Skin of body (tissue), 2 donors: ENCODE results near the gene PLA2G4F. TPM values are rescaled to one million over a fixed set of nuclear protein-coding genes. Genes with fewer than 3 reads are reported as not detected.
A peak's percentile ranks its signal among the peaks of the same experiment; 100 is the strongest.

ENCODE experiments used
- DNase-seq: peaks from one replicate; lab custom pipeline; 2025; lab: John Stamatoyannopoulos, UW
- total RNA-seq: library from RNA; depleted of rRNA; stranded (reverse); fragments of >200 nt; gene quantifications from one replicate; pipeline ENCODE4 v1.2.3, GENCODE V29; 2014

PLA2G4F gene
- total RNA-seq, 1 donor from 2014 or later, result 6.8 TPM

DNA sequence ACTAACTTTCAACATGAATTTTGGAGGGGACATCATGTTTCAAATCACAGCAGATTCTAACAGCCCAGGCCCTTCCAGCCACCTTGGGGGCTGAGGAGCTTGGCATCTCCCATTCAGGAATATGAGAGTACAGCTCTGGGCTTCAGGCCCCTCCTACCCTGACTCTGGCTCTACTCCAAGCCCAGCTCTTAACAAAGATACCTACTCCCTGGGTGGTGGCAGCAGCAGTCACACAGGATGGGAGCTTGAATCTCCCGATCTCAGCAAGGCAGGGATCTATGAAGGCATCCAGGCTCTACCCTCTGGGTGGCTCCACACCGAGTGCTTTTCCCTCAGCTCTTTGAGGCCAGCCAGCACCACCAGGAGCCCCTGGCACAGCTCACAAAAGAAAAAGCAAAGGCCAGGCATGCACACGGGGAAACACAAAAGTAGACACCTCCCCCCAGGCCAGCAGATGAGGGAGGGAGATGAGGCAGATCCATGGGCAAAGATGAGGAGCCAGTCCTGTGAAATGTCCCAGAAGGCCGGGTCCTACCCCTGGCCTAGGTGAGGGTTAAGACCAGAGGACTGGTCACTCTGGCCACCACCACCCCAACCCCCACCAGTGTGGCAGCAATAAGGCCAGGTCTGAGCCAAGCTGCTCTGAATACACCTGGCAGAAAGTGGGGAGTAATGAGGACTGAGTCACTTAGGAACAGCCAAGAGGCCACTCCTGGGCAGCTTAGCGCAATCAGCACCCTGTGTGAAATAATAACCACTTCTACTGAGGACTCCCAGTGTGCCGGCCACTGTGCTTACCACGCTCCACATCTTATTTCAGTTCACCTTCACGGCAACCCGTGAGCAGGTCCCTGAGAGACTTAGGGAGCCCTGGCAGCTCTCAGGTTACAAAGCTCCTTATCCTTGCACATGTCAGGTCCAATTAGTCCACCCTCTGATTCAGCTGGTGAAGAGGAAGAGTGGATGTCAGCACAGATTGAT lies 24.3 kb downstream of the PLA2G4F start:
- no peak for DNase-seq

GRCh38 chr15:42131006-42131405 lies 25.4 kb downstream of the PLA2G4F start:
- no peak for DNase-seq

DNA sequence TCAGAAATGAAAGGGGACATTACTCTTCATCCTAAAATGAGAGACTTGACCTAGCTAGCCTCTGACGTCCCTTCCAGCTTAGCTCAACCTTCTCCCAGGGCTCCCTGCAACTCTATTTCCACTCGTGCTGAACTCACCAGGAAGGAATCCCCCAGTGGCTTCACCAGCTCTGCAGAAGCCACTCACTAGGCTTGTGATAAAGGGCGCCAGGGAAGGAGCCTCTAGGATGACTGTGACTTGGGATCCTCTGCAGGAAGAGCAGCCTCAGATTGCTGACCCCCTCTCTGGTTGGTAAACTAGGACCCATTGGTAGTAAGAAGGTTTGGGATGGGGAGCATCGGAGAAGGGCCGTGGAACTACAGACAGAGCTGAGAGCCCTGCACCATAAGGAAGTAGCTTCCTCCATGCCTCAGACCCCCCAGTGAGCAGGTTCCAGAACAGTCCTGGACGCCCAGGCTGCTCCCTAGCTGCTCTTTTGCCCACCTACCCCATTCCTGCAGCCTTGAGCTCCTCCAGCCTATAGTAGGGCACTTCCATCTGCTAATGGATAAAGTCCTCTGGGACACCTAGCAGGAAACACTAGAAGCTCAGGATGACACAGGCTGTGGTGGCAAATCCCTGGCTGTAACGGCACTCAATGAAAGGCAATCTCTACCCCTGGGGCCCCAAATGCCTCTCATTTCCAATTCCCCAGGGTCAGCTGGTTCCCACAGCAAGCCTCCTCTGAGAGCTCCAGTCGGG lies 26.0 kb downstream of the PLA2G4F start:
- DNase-seq, result no peak

DNA sequence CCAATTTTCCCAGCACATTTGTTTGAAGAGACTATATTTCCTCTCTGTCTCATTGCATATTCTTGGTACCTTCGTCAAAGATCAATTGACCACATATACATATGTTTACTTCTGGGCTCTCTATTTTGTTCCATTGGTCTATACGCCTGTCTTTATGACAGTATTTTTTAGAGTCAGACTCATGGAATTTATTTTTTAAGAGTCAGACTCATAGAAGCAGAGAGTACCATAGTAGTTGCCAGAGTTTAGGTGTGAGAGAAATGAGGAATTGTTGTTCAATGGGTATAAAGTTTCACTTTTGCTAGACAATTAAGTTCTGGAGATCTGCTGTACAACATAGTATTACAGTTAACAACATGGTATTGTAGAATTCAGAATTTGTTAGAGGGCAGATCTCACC lies 27.1 kb downstream of the PLA2G4F start:
- DNase-seq, result no peak

- DNase-seq, result no peak
These were observed 28.0 kb downstream of the PLA2G4F start for GRCh38 chr15:42128476-42128875.

GRCh38 chr15:42123546-42123945 lies 32.9 kb downstream of the PLA2G4F start:
- DNase-seq, result no peak

- no peak for DNase-seq
These were observed 34.8 kb downstream of the PLA2G4F start for GRCh38 chr15:42121682-42122081.

- no peak for DNase-seq
These were observed 35.4 kb downstream of the PLA2G4F start for GRCh38 chr15:42121021-42121420.

GRCh38 chr15:42120285-42120684 lies 36.2 kb downstream of the PLA2G4F start:
- DNase-seq, result no peak

DNA sequence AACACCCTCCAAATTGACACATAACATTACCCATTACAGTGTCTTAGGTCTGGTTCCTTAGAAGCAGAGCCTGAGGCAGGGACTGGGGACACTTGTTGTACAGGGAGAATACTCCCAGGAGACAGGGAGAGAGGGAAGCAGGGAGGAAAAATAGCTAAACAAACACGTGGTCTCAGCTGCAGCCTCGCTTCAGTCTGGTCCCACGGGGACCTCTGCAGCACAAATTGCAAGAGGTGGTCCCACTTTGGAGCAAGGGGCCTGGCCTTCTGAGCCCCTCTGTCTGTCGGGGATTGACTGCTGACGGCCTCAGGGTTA lies 37.0 kb downstream of the PLA2G4F start:
- no peak for DNase-seq

- peak; percentile 25 for DNase-seq
These were observed 37.6 kb downstream of the PLA2G4F start for GRCh38 chr15:42118650-42119445.

DNA sequence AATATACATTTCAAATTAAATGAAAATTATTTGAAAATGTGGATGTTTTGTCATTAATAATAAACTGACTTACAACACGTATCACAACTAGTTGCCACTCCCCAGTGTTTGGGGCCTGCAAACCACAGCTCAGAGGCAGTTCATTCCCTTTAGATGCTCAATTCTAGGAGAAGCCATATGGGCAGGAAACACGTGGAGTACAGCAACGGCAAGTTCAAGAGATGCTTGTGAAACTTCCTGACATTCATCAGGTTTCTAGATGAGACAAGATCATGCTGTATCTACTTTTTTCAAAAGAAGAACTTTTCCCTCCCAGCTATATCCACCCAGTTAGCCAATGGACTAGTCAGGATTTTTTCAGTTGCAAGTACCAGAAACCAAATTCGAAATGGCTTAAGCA lies 44.5 kb downstream of the PLA2G4F start:
- DNase-seq, result no peak

DNA sequence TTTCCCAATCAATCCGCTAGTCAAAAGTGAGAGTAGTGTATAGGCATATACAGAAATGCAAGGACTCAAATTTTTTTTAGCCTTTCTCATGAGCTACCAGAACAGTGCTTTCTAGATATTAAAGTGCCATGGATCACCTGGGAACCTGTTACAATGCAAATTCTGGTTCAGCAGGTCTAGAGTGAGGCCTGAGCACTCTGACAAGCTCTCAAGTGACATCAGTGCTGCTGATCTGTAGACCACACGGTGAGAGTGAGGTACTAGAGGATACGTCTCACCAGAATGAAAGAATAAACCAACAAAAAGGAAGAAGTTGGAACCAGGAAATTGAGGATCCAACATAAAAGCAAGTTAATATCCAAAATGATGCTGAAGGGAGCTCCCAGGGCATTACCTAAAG lies 46.1 kb downstream of the PLA2G4F start:
- no peak for DNase-seq

- DNase-seq, result no peak
These were observed 47.6 kb downstream of the PLA2G4F start for GRCh38 chr15:42108806-42109205.

GRCh38 chr15:42108189-42108588 lies 48.2 kb downstream of the PLA2G4F start:
- no peak for DNase-seq

- DNase-seq, result no peak
These were observed 49.0 kb downstream of the PLA2G4F start for GRCh38 chr15:42107473-42107872.

DNA sequence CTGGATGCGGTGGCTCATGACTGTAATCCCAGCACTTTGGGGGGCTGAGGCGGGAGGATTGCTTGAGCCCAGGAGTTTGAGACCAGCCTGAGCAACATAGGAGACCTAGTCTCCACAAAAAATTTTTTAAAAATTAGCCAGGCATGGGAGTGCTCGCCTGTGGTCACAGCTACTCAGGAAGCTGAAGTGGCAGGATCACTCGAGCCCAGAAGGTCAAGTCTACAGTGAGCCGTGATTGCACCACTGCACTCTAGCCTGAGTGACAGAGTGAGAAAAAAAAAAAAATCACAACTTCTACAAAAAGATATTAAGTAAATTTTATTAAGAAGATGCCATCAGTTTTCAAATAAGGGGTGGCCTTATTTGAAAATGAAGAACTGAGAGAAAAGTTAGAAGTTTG lies 50.1 kb downstream of the PLA2G4F start:
- DNase-seq, result no peak

DNA sequence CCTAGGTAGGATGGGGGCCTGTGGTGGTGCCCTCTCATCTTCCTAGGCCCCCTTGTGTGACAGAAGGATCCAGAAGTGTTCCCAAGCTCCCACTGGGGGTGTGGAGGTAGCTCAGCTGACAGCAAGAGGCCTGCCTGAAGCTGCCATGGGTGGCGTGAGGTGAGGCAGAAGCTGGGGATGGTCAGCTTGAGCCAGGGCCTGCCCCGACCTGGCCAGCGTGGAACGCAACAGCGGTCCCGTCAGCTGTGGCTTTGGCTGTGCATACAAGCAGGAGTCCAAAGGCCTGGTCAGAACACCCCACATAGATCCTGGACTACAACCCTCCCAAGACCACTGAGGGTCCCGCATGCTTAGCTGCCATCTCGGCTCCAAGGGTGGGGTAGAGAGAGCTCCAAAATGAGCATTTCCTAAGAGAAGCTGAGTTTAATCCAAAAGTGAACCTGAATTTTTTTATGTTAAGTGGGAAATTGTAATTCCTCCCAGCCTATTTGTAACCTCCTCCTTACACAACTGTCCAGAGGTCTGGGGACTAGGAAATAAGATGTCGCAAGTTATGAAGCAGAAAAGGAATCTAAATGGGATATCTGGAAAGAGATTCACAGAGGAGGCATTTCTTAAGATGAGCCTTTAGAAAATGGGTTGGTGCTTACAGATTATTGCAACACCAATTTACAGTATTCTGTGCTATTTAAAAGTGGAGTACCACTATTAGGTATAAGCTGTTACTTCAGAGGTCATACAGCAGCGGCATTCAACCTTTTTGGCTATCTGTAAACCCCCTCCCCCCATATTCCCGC lies 52.1 kb downstream of the PLA2G4F start:
- DNase-seq, result no peak

DNA sequence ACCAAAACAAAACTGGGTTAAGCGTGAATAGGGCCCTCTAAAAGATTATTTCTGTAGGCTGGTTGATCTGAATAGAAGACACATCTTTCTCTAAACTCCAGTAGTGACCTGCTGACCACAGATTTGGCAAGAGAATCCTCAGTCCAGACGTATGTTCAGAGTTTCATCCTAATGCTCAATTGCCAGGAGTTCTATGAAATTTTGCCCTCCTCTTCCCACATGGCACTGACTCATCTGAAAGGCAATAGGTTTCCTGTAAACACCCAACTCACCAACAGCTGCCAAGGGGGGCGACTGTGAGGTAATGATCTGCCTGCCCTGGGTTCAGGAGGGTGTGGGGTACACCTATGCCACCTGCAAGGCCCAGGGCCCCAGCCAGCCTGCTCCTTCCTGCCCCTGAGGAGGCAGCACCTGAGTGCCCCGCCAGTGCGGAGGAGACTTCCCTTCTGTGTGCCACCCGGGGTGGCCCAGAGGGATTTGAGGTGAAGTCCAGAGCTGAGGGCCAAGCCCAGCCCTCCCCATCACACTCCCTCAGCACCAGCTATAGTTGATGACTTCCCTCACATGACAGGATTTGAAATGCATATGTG lies 53.7 kb downstream of the PLA2G4F start:
- no peak for DNase-seq

- no peak for DNase-seq
These were observed 54.6 kb downstream of the PLA2G4F start for GRCh38 chr15:42101861-42102260.
